HG02943 (cell line): ENCODE measurements around the gene PRSS23.

Source experiments
- ATAC-seq: cut with Tn5 transposase; IDR thresholded peaks from one replicate; pipeline ENCODE4 v1.9.1; 2021; ENCODE audit warnings: mild to moderate bottlenecking, low read depth, moderate library complexity; ENCODE audit not compliant: unreplicated experiment

Gene PRSS23

DNA sequence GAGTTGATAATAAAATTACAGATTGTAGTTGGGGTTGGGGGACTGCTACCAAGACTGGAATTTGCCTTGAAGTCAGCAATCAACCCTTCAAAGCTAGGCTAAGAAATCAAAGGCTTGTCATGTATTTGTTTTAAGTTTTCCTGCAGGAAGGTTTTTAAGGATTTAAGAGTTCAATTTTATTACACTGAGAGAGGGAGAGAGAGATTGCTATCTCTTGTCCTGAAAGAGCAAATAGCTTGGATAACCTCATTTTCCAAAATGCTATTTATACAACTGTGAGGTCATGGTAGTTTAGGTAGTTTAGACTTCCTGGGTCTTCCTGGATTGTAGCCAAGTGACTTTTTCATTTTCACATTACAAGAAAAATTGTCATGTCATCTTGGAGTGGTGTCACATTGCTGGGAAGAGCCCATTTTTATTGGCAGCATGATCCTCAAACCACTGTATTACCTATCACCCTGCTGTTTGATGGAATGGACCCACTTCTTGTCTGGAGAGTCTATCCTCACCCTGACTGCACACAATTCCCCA, 10.1 kb upstream of the PRSS23 start:
- ATAC-seq: no peak

DNA sequence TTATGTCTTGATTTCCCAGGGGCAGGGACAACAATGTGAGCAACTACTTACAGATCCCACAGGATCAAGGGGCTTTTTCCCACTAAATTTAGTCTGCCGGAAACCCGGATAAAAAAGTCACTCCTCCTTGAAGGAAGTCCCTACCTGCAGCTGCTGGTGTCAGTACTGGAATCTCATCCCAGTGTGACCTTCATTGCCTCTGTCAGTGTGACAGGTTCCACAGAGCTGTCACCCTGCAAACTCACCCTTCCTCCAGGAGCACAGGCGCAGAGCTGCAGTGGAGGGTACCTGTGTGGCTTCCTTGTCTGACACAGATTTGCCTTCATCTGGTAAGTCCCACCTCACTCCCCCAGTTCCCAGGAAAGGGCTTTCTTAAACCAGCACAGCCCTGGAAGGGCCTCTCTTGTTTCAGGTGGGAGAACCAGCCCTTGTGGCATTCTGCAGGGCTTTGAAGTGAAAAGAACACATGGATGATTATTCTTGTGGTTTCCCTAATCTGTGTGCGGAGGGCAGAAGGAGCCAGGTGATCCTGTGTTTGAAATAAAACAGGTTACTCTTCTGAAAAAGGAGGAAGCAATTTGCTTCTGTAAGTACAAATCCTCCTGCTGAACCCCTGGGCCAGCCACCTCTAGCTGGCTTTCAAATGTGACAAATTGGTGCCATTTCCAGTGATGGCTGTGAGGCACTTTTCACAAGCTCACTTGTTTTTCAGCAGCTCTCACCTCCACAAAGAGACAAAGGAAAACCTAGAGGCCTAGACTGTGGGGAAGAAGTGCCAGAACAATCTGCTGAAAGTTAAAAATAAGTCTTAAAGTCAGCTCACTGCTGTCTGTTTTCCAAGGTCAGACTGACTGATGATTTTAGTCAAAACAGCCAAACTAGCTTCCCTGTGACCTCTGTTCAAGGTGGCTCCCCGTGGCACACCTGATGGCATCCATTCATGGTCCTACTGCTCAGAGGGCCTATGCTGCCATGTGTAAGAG, 9.2 kb upstream of the PRSS23 start:
- ATAC-seq: no peak

DNA sequence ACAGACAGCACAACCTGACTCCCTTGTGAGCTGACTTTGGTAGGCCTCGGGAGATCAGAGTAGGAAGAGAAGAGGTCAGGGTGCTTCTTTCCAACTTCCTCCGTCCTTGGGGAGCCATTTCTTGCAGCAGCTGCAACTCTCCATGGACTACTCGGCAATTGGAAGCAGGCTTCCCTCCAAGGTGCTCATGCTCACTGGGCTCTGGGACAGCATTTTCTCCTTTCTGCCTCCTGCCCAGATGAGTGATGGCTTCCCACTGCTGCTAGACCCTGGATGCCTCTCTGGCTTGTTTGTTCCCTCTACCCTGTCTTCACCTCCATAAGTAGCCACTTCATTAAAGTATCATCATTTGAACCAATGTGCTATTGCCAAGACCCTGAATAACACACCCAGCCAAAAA, 8.2 kb upstream of the PRSS23 start:
- no peak for ATAC-seq

DNA sequence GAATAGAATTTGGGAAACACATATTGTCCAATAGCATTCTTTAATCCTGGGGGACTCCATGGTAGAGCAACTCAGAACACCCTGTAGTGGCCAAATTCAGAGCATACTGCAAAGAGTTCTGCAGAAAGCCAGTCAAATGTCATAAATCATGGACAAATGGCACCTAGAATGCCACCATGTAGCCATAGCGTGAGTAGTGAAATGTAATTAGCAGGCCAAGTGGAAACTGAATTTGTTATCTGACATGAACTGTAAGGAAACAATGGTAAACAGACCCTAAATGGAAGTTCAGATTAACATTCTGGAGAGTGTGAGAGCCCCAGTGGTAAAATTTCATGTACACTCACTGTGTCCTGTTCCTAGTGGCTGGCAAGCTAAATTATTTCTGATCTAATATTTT, 7.0 kb upstream of the PRSS23 start:
- ATAC-seq: no peak

DNA sequence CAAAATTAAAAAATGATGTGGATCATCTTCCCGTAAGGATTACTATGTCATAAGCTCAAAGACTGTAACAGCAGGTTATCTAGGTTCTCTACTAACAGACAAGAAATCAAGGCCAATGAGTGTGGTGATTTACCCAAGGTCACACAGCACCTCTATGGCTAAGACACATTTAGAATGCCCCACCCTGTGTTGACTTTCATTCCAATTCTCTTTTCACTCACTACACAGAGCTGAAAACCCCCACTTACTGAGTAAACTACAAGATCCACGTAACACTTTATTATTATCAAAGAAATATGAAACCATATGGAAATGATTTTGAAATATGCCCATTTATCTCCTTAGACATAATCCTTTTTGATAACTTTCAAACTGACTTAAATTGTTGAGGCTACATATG, 4.8 kb upstream of the PRSS23 start:
- ATAC-seq: no peak

DNA sequence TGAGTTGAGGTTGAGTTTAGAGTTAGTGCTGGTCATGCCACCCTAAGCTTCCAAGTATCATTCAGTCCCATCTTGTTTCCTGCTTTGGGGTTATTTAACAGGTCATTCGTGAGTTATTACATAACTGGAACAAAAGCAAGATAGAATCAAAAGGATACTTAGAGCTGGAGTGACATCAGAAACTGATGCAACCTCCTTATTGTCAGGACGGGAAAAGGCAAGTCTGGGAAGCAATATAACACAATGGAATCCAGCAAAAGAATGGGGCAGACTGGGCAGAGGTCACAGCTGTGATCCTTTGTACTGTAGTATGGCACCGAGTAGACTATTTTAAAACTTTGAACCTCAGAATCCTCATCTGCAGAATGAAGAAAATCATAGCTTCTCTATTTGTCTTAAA, 4.4 kb upstream of the PRSS23 start:
- ATAC-seq: no peak

DNA sequence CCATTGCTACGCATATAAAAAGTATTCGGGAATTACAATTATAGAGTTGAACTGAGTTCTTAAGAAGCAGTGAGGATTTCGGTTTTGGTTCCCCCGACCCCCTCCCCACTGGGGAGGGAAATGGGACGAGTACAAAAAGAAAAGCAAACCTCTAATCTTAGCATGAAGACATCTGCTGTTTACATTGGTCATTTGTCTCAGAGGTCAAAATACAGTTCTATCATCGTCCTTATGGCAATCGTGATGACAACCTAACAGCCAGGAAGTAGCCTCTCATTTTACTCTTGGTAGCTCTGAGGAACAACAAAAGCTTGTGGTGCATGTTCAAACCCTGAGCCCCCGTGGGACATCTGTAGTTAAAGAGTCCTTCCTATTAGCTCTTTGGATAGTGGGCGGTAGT, 3.2 kb upstream of the PRSS23 start:
- ATAC-seq: no peak

DNA sequence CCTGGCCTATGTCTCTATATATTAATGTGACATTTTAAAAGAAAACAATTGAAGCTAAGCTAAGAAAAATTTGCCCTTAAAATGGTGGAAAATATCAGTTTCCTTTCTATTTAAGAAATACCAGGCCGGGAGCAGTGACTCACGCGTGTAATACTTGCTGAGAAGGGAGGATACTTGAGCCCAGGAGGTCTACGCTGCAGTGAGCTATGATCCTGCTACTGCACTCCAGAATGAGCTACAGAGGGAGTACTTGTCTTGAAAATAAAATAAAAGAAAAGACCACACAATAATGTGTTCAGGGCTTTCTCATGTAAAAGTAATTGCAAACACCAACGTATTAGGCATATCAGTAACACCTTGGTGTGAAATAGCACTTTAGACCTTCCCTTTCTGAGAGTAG, 1.4 kb upstream of the PRSS23 start:
- no peak for ATAC-seq

DNA sequence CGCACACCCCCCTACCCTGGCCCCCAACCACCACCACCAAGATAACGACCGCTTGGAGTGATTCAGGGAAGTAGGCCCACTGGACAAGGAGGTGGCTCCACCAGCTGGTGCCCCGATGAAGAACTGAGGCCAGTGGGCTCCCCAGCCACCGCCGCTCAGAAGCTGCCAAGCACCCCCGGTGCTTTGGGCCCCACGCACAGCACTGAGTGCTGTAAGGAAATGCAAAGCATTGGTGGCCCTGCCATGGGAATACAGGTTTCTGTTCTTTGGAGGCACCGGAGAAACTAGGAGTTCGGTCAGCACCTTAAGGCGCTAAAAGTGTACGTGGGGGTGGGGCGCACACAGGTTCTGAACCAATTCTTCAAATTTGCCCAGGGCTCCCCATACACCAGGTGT, 664 bp upstream of the PRSS23 start:
- ATAC-seq: no peak

DNA sequence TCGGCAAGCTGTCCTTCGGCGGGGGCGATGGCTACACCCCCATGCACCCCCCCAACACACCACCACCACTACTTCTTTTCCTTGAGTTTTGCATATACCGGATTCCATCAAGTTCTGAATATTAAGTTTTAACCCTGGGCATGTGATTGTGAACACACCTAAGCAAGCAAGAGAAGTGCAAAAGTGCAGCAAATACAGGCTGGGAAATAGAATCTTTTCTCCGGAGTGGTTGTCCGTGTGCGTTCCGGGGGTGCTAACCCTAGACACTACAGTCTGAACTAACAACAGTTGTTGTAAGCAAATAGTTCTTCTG, 574 bp downstream of the PRSS23 start:
- no peak for ATAC-seq

DNA sequence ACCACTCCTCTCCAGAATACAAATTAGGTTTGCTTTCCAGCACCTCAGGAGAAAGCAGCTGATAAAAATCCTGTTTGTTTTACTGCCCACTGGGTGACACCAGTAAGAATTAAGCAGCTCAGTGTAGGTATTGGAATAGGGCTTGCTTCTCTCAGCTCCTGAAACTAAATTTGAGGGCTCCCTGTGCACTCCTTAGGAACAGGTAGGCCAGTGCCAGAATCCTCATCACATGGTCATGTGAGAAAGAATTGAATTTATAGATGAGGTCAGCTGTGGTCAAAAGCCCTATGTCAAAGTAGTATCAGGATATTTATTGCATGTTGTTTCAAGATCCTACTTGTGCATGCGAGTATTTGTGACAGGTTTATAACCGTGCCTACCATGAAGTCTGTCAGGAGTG, 1.0 kb downstream of the PRSS23 start:
- no peak for ATAC-seq

DNA sequence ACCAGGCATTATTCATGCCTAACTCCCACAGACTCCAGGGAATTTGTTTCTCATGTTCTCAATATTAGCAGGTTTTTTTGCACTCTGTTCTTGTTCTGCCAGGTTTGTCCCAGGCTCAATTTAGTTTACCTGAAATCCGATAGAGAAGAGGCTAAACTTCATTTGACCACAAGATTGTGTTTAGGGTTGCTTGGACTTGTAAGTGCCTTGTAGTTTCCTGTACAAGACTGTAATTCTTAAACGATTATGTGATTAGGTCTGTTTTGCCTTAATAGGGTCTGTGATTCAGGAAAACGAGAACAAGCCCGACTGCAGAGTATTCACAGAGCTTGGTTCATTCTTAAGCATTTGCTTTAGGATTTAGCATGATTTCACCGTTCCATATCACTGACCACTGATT, 1.8 kb downstream of the PRSS23 start:
- no peak for ATAC-seq

DNA sequence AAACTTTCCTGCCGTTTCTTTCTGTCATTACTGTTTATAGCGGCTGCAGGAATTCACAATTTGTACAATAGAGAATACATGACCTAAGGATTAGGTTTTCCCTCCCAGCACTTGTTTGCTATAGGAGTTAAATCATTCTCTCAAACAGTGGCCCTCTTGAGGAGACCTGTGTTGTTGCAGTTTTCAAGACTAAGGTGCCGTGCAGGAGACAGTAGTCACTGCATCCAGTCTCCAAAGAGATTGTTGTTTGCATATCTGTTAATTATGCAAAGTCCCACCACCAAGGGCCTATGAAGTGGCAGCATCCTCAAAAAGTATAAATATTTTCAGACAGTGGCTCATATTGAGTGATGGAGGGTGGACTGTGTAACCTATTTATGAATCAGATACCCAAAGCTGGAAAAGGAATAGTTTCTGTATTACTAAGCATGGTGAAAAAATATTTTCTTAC, 2.3 kb downstream of the PRSS23 start:
- ATAC-seq: no peak

DNA sequence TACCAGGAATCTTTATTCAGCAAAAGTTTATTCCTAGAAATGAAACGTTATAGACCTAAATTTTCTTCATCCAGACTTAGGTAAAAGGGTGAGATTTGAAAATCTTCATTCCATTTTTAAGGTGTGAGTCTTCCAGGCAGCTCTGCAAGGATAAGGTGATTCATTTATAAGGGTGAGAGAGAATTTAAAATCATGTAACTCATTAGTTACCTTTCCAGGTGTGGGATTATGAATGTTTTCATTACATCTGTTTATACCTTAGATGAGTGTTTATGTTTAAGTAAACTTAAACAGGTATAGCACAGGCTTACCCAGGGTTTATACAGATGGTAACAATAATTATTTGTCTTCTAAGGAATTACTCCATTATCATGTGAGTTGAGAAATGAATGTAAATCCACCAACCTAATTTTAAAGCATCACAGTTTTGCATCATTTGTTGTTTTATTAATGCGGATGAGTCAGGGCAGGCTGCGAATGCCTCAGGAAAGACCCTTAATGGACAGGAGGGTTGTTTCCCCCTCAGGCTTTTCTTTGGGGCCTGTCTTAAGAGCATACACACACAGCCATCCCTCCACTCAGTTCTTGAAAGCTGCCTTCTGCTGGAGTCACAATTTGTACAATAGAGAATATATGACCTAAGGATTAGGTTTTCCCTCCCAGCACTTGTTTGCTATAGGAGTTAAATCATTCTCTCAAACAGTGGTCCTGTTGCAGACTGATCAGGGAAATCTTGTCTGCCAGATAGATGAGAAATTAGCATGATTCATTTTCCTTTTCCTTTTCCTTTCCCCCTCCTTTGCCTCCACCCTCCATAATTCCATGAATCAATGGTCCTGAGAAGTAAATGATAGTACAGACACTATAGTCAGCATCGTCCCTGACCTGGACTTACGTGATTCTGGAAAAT, 3.0 kb downstream of the PRSS23 start:
- ATAC-seq: no peak

DNA sequence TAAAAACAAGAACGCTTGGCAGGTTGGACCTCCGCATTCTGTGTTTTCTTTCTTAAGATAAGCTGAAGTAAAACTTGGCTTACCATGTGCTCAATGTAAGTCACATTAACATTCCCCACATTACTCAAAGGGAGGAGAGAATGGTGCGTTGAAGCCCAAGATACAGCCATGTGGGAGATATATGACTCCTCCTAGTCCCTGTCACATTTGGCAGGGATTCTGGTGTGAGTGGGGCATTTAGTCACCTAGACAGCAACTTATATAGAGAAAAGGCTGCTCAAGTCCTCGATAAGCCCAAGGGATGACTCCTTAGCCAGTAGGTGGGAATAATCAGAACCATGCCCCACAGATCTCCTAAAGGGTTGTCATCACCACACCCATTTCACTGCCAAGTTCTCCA, 4.6 kb downstream of the PRSS23 start:
- no peak for ATAC-seq

DNA sequence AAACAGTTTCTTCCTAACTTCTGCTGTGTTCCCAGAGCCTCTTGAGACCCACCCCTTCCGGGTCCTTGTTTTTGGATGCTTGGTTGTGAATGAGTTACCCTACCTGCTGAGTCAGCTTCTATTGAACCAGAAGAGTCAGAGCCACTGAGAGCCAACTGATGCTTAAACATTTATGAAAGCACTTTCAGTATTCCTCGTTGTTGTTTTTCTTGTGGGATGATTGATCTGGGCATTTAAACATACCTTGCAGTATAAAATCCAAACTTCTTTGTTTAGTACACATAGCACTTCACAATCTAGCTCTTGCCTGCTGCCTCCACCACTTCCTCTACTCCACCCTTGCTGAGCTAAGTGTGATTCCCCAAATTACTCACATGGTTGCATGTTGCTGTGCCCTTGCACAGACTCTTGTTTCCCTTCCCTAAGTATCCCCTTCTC, 5.5 kb downstream of the PRSS23 start:
- ATAC-seq: no peak

DNA sequence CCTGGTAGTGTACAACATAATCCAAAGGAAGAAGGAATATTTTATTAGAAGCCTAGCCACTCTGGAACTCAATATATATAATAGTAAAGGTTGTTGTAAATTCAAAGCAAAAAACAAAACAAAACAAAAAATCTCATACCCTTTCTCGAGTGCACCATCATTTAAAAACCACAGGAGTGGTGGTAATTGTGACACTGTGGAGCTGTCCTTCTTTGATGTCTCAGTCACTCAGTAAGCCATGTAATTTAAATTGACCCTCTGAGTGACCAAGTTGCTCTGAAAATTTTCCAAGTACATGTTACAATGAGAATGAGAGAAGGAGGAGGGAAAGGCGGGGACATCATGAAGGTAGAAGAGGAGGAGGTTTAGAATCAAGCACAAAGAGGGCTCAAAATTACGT, 6.6 kb downstream of the PRSS23 start:
- no peak for ATAC-seq

DNA sequence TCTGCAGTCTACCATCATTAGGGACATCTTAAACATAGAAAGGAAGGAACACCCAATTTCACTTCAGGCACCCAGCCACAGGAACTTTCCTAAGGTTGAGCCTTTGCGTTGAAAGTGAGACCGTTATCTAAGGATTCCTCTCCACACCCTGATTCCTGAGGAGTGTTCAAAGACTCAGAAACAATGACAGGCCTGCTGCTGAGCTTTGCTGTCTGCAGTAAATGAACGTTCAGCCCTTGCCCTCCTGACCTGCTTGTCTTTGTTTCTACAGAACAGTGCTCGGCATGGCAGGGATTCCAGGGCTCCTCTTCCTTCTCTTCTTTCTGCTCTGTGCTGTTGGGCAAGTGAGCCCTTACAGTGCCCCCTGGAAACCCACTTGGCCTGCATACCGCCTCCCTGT, 7.0 kb downstream of the PRSS23 start:
- no peak for ATAC-seq

DNA sequence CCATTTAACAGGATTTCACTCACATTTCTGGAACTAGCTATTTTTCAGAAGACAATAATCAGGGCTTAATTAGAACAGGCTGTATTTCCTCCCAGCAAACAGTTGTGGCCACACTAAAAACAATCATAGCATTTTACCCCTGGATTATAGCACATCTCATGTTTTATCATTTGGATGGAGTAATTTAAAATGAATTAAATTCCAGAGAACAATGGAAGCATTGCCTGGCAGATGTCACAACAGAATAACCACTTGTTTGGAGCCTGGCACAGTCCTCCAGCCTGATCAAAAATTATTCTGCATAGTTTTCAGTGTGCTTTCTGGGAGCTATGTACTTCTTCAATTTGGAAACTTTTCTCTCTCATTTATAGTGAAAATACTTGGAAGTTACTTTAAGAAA, 9.2 kb downstream of the PRSS23 start:
- no peak for ATAC-seq

DNA sequence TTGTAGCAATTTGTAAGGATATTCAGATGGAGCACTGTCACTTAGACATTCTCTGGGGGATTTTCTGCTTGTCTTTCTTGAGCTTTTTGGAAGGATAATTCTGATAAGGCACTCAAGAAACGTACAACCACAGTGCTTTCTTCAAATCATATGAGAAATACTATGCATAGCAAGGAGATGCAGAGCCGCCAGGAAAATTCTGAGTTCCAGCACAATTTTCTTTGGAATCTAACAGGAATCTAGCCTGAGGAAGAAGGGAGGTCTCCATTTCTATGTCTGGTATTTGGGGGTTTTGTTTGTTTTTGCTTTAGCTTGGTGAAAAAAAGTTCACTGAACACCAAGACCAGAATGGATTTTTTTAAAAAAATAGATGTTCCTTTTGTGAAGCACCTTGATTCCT, 9.9 kb downstream of the PRSS23 start:
- no peak for ATAC-seq

DNA sequence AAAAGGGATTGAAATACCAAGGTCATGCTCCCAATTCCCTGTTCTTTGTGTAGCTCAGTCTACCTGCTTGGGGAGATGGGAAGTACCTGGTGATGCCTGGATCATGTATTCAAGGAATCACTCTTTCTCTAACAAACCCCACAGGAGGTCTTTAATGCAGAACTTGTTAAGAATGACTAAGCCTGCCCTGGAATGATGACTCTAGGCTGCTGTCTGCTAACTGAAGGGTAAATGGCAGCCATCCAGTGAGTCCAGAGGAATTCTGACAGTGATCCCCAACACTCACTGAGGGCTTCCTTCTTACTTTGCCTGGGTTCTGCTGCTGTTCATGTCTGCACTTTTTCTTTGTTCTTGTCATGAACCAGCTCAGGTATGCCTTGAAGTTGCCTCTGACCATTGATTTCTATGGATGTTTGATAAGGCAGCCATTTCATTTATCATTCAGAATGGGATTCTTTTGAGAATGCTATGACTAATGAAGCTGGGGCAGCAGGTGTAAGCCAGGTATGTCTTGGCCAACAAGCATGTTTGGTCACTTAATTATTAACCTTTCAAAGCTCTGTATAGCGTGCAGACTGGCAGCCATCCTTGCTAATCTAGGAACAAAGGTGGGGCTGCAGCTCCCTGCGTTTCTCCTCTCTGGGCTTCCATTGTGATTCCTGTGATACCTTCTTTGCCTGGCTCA, 11.4 kb downstream of the PRSS23 start:
- ATAC-seq: no peak
